Spleen (tissue), 7 donors: ENCODE data around the gene ARHGAP25.

Experiments used
- CTCF ChIP-seq, 11 experiments: fragments of 200-600 bp in 7 of 11; fragments of 450-650 bp in 4 of 11; sonication (generic) in 4 of 11; IDR thresholded peaks in 8 of 11; conservative IDR thresholded peaks in 3 of 11; 1 replicate in 7 of 11; 2 replicates in 4 of 11; pipeline versions ENCODE4 v1.4.0 to v1.8.0; 2016 to 2021; ENCODE audit warnings: antibody characterized with exemption in 11 of 11, inconsistent platforms in 4 of 11, mild to moderate bottlenecking in 1 of 11
- POLR2A ChIP-seq, 3 donors: fragments of 450-650 bp; IDR thresholded peaks; one replicate each; pipeline ENCODE4 v1.5.1; 2017; ENCODE audit warnings: antibody characterized with exemption in 3 of 3, mild to moderate bottlenecking in 1 of 3
- donor health status: DM: no; HTN: no; CAD: no; lungs with moderate emphysema.
- donor health status: DM: no; HTN: no; CAD: no.
- donor health status: DM: no; HTN: no; CAD: no.

GRCh38 chr2:68796295-68796905 lies 61.8 kb downstream of the ARHGAP25 start:
- TF ChIP-seq CTCF (IDR thresholded peaks at IDR 0.05 in 8 of 11, conservative IDR thresholded peaks at IDR 0.05 in 3 of 11) (no peak), POLR2A (IDR thresholded peaks at IDR 0.05) (no peak)
